ENCODE measurements around the gene MLLT6. TPM values are rescaled to one million over a fixed set of nuclear protein-coding genes. Genes with fewer than 3 reads are reported as not detected.

MLLT6 gene
- total and polyA plus RNA-seq, 2 of the 4 experiments (the other 2 are of a cell fraction), result 7.2 to 21.2 TPM

DNA sequence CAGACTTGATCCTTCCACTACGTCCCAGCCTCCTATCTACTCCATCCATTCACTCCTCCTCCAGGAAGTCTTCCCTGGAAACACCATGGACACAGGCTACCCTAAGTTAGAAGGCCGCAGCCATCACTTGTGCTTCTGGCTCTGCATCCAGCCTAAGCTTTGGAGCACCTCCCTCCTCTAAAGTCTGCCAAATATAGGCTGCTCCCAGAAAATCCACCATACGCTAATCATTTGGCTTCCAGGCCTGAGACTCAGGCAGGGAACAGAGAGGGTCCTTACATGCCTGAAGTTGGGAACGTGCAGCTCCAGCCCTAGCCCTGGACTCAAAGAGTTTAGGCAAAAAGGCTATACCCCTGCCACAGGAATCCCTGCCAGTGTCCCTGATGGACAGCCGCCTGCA lies 36.4 kb downstream of the MLLT6 start:
- Histone ChIP-seq H3K27ac (ENCODE audit: insufficient read depth, low read length) (no peak overlapping the region), H4K8ac (ENCODE audit: low read depth in 2 of 2, low read length in 2 of 2) (no peak overlapping the region), H2AK9ac (replicated peaks; ENCODE audit: low read depth, low read length, poor library complexity) (no peak overlapping the region), H2AK5ac (ENCODE audit: low read depth, low read length) (no peak overlapping the region), H3K4ac (ENCODE audit: low read depth, low read length) (no peak overlapping the region), H4K91ac (ENCODE audit: insufficient read depth, low read depth, low read length) (no peak overlapping the region), H3K14ac (replicated peaks; ENCODE audit: low read depth, low read length) (no peak overlapping the region), H4K5ac (ENCODE audit: low read depth, low read length) (no peak overlapping the region), H2BK15ac (ENCODE audit: low read depth, low read length) (no peak overlapping the region), H3K9ac (ENCODE audit: low read depth, low read length) (no peak overlapping the region), H3K23ac (ENCODE audit: low read depth, low read length) (no peak overlapping the region), H2AFZ (replicated peaks; ENCODE audit: low read length, poor library complexity) (no peak overlapping the region), H2BK120ac (ENCODE audit: low read depth, low read length) (no peak overlapping the region), H3K27me3 (ENCODE audit: control insufficient read depth, insufficient read depth, low read length) (no peaks in the 10 kb centered on the region), H3K4me3 (ENCODE audit: insufficient read depth, low read depth, low read length) (no peak overlapping the region), H3K4me2 (ENCODE audit: low read depth, low read length) (no peak overlapping the region), H2BK5ac (ENCODE audit: low read depth, low read length, poor library complexity, severe bottlenecking) (no peak overlapping the region), H3K9me1 (ENCODE audit: insufficient read depth, low read length) (peaks cover 20% of the 10 kb centered on the region), H3K9me3 (ENCODE audit: control insufficient read depth, insufficient read depth, low read length) (no peaks in the 10 kb centered on the region), H3K79me1 (ENCODE audit: low read depth in 1 of 2, low read length in 2 of 2) (peaks cover 15 to 76% of the 10 kb centered on the region in 2 experiments), H3K56ac (ENCODE audit: extremely low read depth, insufficient read depth, low read length) (no peak overlapping the region), H4K20me1 (ENCODE audit: insufficient read depth, low read length) (peaks cover 75% of the 10 kb centered on the region), H3K36me3 (ENCODE audit: control insufficient read depth, insufficient read depth, low read length) (peaks cover 29% of the 10 kb centered on the region), H3K4me1 (ENCODE audit: control insufficient read depth, insufficient read depth, low read length) (peaks cover 22% of the 10 kb centered on the region), H3K18ac (ENCODE audit: low read depth, low read length) (no peak overlapping the region), H2BK20ac (ENCODE audit: low read depth, low read length) (no peak overlapping the region)
- no peak for TF ChIP-seq CEBPB (IDR thresholded peaks at IDR 0.05; ENCODE audit: low read depth, low read length)
- no peak for TF ChIP-seq BHLHE40 (IDR thresholded peaks at IDR 0.05; ENCODE audit: low read depth, low read length)
- TF ChIP-seq SMC3 (IDR thresholded peaks at IDR 0.05; ENCODE audit: low read depth, low read length), result no peak
- TF ChIP-seq MXI1 (IDR thresholded peaks at IDR 0.05; ENCODE audit: borderline replicate concordance, low read depth, low read length), result no peak
- no peak for TF ChIP-seq MAZ (IDR thresholded peaks at IDR 0.05; ENCODE audit: borderline replicate concordance, low read depth, low read length)
- no peak for TF ChIP-seq POLR2A (IDR thresholded peaks at IDR 0.05; ENCODE audit: low read depth, low read length)
- no peak for TF ChIP-seq NFE2L2 (IDR thresholded peaks at IDR 0.05; ENCODE audit: low read depth, low read length)
- TF ChIP-seq, protein P1, sequence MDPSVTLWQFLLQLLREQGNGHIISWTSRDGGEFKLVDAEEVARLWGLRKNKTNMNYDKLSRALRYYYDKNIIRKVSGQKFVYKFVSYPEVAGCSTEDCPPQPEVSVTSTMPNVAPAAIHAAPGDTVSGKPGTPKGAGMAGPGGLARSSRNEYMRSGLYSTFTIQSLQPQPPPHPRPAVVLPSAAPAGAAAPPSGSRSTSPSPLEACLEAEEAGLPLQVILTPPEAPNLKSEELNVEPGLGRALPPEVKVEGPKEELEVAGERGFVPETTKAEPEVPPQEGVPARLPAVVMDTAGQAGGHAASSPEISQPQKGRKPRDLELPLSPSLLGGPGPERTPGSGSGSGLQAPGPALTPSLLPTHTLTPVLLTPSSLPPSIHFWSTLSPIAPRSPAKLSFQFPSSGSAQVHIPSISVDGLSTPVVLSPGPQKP (IDR thresholded peaks at IDR 0.05; ENCODE audit: borderline replicate concordance, low read depth, low read length), result no peak
- TF ChIP-seq, protein P2, sequence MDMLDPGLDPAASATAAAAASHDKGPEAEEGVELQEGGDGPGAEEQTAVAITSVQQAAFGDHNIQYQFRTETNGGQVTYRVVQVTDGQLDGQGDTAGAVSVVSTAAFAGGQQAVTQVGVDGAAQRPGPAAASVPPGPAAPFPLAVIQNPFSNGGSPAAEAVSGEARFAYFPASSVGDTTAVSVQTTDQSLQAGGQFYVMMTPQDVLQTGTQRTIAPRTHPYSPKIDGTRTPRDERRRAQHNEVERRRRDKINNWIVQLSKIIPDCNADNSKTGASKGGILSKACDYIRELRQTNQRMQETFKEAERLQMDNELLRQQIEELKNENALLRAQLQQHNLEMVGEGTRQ (IDR thresholded peaks at IDR 0.05; ENCODE audit: low read depth, low read length), result no peak
- no peak for TF ChIP-seq RFX5 (IDR thresholded peaks at IDR 0.05; ENCODE audit: low read depth, low read length)
- no peak for TF ChIP-seq FOS (IDR thresholded peaks at IDR 0.05; ENCODE audit: low read depth, low read length)
- no peak for TF ChIP-seq MAFK (IDR thresholded peaks at IDR 0.05; ENCODE audit: low read depth, low read length)
- TF ChIP-seq, protein P3, sequence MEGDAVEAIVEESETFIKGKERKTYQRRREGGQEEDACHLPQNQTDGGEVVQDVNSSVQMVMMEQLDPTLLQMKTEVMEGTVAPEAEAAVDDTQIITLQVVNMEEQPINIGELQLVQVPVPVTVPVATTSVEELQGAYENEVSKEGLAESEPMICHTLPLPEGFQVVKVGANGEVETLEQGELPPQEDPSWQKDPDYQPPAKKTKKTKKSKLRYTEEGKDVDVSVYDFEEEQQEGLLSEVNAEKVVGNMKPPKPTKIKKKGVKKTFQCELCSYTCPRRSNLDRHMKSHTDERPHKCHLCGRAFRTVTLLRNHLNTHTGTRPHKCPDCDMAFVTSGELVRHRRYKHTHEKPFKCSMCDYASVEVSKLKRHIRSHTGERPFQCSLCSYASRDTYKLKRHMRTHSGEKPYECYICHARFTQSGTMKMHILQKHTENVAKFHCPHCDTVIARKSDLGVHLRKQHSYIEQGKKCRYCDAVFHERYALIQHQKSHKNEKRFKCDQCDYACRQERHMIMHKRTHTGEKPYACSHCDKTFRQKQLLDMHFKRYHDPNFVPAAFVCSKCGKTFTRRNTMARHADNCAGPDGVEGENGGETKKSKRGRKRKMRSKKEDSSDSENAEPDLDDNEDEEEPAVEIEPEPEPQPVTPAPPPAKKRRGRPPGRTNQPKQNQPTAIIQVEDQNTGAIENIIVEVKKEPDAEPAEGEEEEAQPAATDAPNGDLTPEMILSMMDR (conservative IDR thresholded peaks at IDR 0.05; ENCODE audit: low read depth, low read length), result no peak
- no peak for TF ChIP-seq RAD21 (IDR thresholded peaks at IDR 0.05; ENCODE audit: low read length)
- TF ChIP-seq CHD1 (IDR thresholded peaks at IDR 0.05; ENCODE audit: low read depth, low read length), result no peak
- in situ Hi-C loops (cut with MboI; ENCODE audit: low sequenced_read_pairs), result no loop called here
- 69% methylated on average over 2 of the region's 5 CpGs; no CpG with 5 or more reads in 1 of the 2 experiments for WGBS, 2 experiments (ENCODE audit: extremely low coverage in 2 of 2, insufficient read length in 1 of 2)
- dilution Hi-C loops (cut with HindIII; ENCODE audit: low sequenced_read_pairs, unreplicated experiment), result no loop called here
- intact Hi-C loops (cut with micrococcal nuclease), result no loop called here
- no peak for ATAC-seq (ENCODE audit: low read depth)
- POLR2A ChIA-PET (ENCODE audit: unreplicated experiment), result no interaction called here
- DNase-seq, result no peak
- no TSS peak for BruUV-seq (replicated peaks)
- CTCF ChIA-PET, result no interaction called here
